ENCODE results near the gene IL17REL.

GRCh38 chr22:50014053-50014501, 1.5 kb upstream of the IL17REL start:
- TF ChIP-seq CTCF (IDR thresholded peaks at IDR 0.05), result no peak
- no peak for TF ChIP-seq POLR2A (IDR thresholded peaks at IDR 0.05)

Data from lower leg skin (tissue), 3 donors.